HG02943 (cell line): ENCODE results near the gene JARID2.

Source experiments
- ATAC-seq: cut with Tn5 transposase; IDR thresholded peaks from one replicate; pipeline ENCODE4 v1.9.1; 2021; ENCODE audit warnings: mild to moderate bottlenecking, low read depth, moderate library complexity; ENCODE audit not compliant: unreplicated experiment

Gene JARID2

GRCh38 chr6:15263780-15264374 lies 18.0 kb downstream of the JARID2 start:
- no peak for ATAC-seq

- no peak for ATAC-seq
Observed at GRCh38 chr6:15264412-15264811, 18.5 kb downstream of the JARID2 start.

- ATAC-seq: no peak
Observed at GRCh38 chr6:15264902-15265761, 19.3 kb downstream of the JARID2 start.

GRCh38 chr6:15265787-15266186 lies 19.9 kb downstream of the JARID2 start:
- ATAC-seq: no peak

GRCh38 chr6:15266423-15266996 lies 20.6 kb downstream of the JARID2 start:
- no peak for ATAC-seq

- no peak for ATAC-seq
Observed at GRCh38 chr6:15267221-15267620, 21.4 kb downstream of the JARID2 start.

GRCh38 chr6:15268137-15268908 lies 22.5 kb downstream of the JARID2 start:
- ATAC-seq: no peak

GRCh38 chr6:15269011-15269410 lies 23.1 kb downstream of the JARID2 start:
- no peak for ATAC-seq

- ATAC-seq: no peak
Observed at GRCh38 chr6:15269619-15270018, 23.8 kb downstream of the JARID2 start.

- no peak for ATAC-seq
Observed at GRCh38 chr6:15270402-15270801, 24.5 kb downstream of the JARID2 start.

GRCh38 chr6:15272562-15272961 lies 26.7 kb downstream of the JARID2 start:
- no peak for ATAC-seq

- no peak for ATAC-seq
Observed at GRCh38 chr6:15274692-15275387, 29.0 kb downstream of the JARID2 start.

- ATAC-seq: no peak
Observed at GRCh38 chr6:15276036-15276985, 30.4 kb downstream of the JARID2 start.

- ATAC-seq: no peak
Observed at GRCh38 chr6:15279047-15279661, 33.3 kb downstream of the JARID2 start.

GRCh38 chr6:15280028-15280427 lies 34.2 kb downstream of the JARID2 start:
- no peak for ATAC-seq

- ATAC-seq: no peak
Observed at GRCh38 chr6:15280961-15281360, 35.1 kb downstream of the JARID2 start.

- ATAC-seq: no peak
Observed at GRCh38 chr6:15282334-15282733, 36.5 kb downstream of the JARID2 start.

GRCh38 chr6:15283986-15284361 lies 38.1 kb downstream of the JARID2 start:
- no peak for ATAC-seq

GRCh38 chr6:15284743-15285142 lies 38.9 kb downstream of the JARID2 start:
- no peak for ATAC-seq
